GM12874 (cell line): Measurements from ENCODE around the gene OR10A4.

Experiments used
- TF ChIP-seq, protein P1 (sequence below): IDR thresholded peaks from 2 replicates; pipeline ENCODE4 v1.5.1; 2011; ENCODE audit warnings: low read depth, mild to moderate bottlenecking, control low read depth, low read length, moderate library complexity; ENCODE audit not compliant: insufficient read depth

OR10A4 gene

GRCh38 chr11:6900327-6900999 is 24.0 kb downstream of the OR10A4 start:
- TF ChIP-seq, protein P1, sequence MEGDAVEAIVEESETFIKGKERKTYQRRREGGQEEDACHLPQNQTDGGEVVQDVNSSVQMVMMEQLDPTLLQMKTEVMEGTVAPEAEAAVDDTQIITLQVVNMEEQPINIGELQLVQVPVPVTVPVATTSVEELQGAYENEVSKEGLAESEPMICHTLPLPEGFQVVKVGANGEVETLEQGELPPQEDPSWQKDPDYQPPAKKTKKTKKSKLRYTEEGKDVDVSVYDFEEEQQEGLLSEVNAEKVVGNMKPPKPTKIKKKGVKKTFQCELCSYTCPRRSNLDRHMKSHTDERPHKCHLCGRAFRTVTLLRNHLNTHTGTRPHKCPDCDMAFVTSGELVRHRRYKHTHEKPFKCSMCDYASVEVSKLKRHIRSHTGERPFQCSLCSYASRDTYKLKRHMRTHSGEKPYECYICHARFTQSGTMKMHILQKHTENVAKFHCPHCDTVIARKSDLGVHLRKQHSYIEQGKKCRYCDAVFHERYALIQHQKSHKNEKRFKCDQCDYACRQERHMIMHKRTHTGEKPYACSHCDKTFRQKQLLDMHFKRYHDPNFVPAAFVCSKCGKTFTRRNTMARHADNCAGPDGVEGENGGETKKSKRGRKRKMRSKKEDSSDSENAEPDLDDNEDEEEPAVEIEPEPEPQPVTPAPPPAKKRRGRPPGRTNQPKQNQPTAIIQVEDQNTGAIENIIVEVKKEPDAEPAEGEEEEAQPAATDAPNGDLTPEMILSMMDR: no peak

DNA sequence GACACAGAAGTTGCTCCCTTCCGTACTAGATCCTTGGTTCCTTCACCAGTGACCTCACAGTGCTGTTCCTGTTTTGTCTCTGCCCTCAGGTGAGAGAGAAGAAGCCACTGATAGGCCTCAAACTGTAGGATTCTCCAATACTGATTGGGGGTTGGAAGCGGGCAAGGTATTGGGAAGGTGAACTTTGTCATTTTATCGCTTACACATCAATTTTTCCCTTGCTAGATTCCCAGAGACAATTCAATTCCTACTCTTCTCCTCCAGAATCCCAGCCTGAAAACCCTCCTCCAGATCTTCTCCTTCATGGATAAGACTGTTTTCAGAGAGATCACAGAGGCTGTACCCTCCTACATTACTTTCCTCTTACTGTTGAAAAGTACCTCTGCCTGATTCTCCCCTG is 35.0 kb downstream of the OR10A4 start:
- TF ChIP-seq, protein P1: no peak

GRCh38 chr11:6911948-6912347 is 35.5 kb downstream of the OR10A4 start:
- TF ChIP-seq, protein P1: no peak

- TF ChIP-seq, protein P1: no peak
These were observed 43.3 kb downstream of the OR10A4 start for GRCh38 chr11:6919698-6920097.

GRCh38 chr11:6920702-6921101 is 44.3 kb downstream of the OR10A4 start, which contains the start of gene OR2D3:
TSS of gene OR2D3 (plus strand) at chr11:6921002. CDS start at chr11:6921002, 0 bp downstream.
- TF ChIP-seq, protein P1: no peak

- TF ChIP-seq, protein P1: no peak
These were observed 48.7 kb downstream of the OR10A4 start for GRCh38 chr11:6925007-6925577.

GRCh38 chr11:6925636-6926207 is 49.3 kb downstream of the OR10A4 start:
- TF ChIP-seq, protein P1: no peak
